ENCODE data around the gene CRACR2A. TPM values are rescaled to one million over a fixed set of nuclear protein-coding genes. Genes with fewer than 3 reads are reported as not detected.

Gene CRACR2A
- total RNA-seq, 1 experiment from 2014 or later: 0.92 TPM

- TF ChIP-seq TCF7L2 (IDR thresholded peaks at IDR 0.05; ENCODE audit: low read depth, low read length) (no peak), SIN3A (IDR thresholded peaks at IDR 0.05; ENCODE audit: borderline replicate concordance, insufficient read depth, low read depth, low read length) (no peak), REST (IDR thresholded peaks at IDR 0.05; ENCODE audit: insufficient read depth in 1 of 2, low read depth in 2 of 2, low read length in 1 of 2) (no peak), POLR2AphosphoS5 (IDR thresholded peaks at IDR 0.05; ENCODE audit: low read depth, low read length) (no peak)
- TF ChIP-seq, protein P1, sequence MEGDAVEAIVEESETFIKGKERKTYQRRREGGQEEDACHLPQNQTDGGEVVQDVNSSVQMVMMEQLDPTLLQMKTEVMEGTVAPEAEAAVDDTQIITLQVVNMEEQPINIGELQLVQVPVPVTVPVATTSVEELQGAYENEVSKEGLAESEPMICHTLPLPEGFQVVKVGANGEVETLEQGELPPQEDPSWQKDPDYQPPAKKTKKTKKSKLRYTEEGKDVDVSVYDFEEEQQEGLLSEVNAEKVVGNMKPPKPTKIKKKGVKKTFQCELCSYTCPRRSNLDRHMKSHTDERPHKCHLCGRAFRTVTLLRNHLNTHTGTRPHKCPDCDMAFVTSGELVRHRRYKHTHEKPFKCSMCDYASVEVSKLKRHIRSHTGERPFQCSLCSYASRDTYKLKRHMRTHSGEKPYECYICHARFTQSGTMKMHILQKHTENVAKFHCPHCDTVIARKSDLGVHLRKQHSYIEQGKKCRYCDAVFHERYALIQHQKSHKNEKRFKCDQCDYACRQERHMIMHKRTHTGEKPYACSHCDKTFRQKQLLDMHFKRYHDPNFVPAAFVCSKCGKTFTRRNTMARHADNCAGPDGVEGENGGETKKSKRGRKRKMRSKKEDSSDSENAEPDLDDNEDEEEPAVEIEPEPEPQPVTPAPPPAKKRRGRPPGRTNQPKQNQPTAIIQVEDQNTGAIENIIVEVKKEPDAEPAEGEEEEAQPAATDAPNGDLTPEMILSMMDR (IDR thresholded peaks at IDR 0.05): no peak
- H3K9me3 ChIP-seq (ENCODE audit: control insufficient read depth, insufficient read depth, low read depth, low read length): no peaks in the 10 kb centered on the region
- intact Hi-C loops (cut with micrococcal nuclease; ENCODE audit: unreplicated experiment): no loop called here
- in situ Hi-C loops (cut with HindIII; ENCODE audit: low pct_unique_long_range_greater_than_20kb, low sequenced_read_pairs): no loop called here
- BruUV-seq (replicated peaks): no TSS peak
- H3K4me1 ChIP-seq (ENCODE audit: control insufficient read depth, insufficient read depth, low read length): no peaks in the 10 kb centered on the region
- ChIA-PET CTCF (no interaction called here), POLR2A (no interaction called here)
- H3K4me3 ChIP-seq (ENCODE audit: low read depth in 2 of 2, low read length in 2 of 2): no peak overlapping the region
- no peaks in the 10 kb centered on the region for H3K36me3 ChIP-seq (ENCODE audit: control insufficient read depth, insufficient read depth, low read length)
- no peak overlapping the region for H3K27ac ChIP-seq (ENCODE audit: low read length)
- ATAC-seq (no peak), DNase-seq (ENCODE audit: low read depth, low spot score) (no peak)
- H3K27me3 ChIP-seq (ENCODE audit: control insufficient read depth, insufficient read depth, low read length): no peaks in the 10 kb centered on the region
Observed at GRCh38 chr12:3718100-3718499, 34.8 kb downstream of the CRACR2A start.

GRCh38 chr12:3717283-3717898 lies 35.5 kb downstream of the CRACR2A start:
- no peaks in the 10 kb centered on the region for H3K9me3 ChIP-seq (ENCODE audit: control insufficient read depth, insufficient read depth, low read depth, low read length)
- CTCF ChIA-PET: no interaction called here
- no peak overlapping the region for H3K27ac ChIP-seq (ENCODE audit: low read length)
- intact Hi-C loops (cut with micrococcal nuclease; ENCODE audit: unreplicated experiment): no loop called here
- BruUV-seq (replicated peaks): no TSS peak
- DNase-seq (ENCODE audit: low read depth, low spot score) (no peak), ATAC-seq (no peak)
- TF ChIP-seq TCF7L2 (IDR thresholded peaks at IDR 0.05; ENCODE audit: low read depth, low read length) (no peak), SIN3A (IDR thresholded peaks at IDR 0.05; ENCODE audit: borderline replicate concordance, insufficient read depth, low read depth, low read length) (no peak), POLR2AphosphoS5 (IDR thresholded peaks at IDR 0.05; ENCODE audit: low read depth, low read length) (no peak), REST (IDR thresholded peaks at IDR 0.05; ENCODE audit: insufficient read depth in 1 of 2, low read depth in 2 of 2, low read length in 1 of 2) (no peak)
- TF ChIP-seq, protein P1 (IDR thresholded peaks at IDR 0.05): no peak
- no peaks in the 10 kb centered on the region for H3K4me1 ChIP-seq (ENCODE audit: control insufficient read depth, insufficient read depth, low read length)
- H3K36me3 ChIP-seq (ENCODE audit: control insufficient read depth, insufficient read depth, low read length): no peaks in the 10 kb centered on the region
- H3K4me3 ChIP-seq (ENCODE audit: low read depth in 2 of 2, low read length in 2 of 2): no peak overlapping the region
- POLR2A ChIA-PET: no interaction called here
- in situ Hi-C loops (cut with HindIII; ENCODE audit: low pct_unique_long_range_greater_than_20kb, low sequenced_read_pairs): no loop called here
- H3K27me3 ChIP-seq (ENCODE audit: control insufficient read depth, insufficient read depth, low read length): no peaks in the 10 kb centered on the region

Measured in Panc1 (cell line).